Stimulated activated naive CD8-positive, alpha-beta T cell treated with anti-CD3 and anti-CD28 coated beads, Interleukin-15, amount 100 ng/mL, for 72 hours (primary cell): ENCODE data around the gene GRIK1.

Source experiments
- ATAC-seq: fragments of 150-1000 bp; cut with Tn5 transposase; 2 replicates; pipeline ENCODE4 v1.10.0; 2021; ENCODE audit warnings: mild to moderate bottlenecking, moderate library complexity
- DNase-seq, 2 donors: peaks; one replicate each; pipeline ENCODE4 v3.0.0; 2021 to 2022
- H3K27ac Mint-ChIP-seq, 2 donors: one replicate each; pipeline ENCODE4 v1.8.0; 2022; ENCODE audit warnings: mild to moderate bottlenecking in 2 of 2, mixed read lengths in 2 of 2, moderate library complexity in 2 of 2
- H3K27me3 Mint-ChIP-seq: one replicate; pipeline ENCODE4 v1.8.0; 2022; ENCODE audit warnings: mixed read lengths
- H3K4me1 Mint-ChIP-seq: one replicate; pipeline ENCODE4 v1.8.0; 2022; ENCODE audit warnings: mild to moderate bottlenecking, mixed read lengths
- H3K4me3 Mint-ChIP-seq, 2 donors: one replicate each; pipeline ENCODE4 v1.8.0; 2022; ENCODE audit warnings: mild to moderate bottlenecking in 2 of 2, mixed read lengths in 2 of 2, moderate library complexity in 1 of 2
- H3K9me3 Mint-ChIP-seq, 2 donors: one replicate each; pipeline ENCODE4 v1.8.0; 2022; ENCODE audit warnings: mixed read lengths in 2 of 2

The GRIK1 gene

DNA sequence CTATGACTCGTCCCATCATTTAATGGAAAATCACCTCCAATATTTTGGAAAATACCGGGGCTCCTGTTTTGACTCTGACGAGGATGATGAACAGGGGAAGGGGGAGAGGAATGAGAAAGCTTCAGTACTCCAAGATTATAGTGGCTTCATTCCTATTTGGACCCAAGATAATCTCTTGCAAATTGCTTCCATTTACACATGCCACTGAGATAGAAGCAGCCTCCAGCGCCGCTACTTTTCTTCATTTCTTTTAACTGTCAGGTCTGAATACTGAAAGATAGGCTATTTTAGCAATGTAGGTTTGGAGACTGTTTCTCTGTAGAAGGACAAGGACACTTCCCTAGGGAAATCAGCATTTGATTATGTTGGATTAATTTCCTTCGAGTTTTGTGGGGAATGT is 565 bp upstream of the GRIK1 start:
- no peak overlapping the region for H3K27ac Mint-ChIP-seq
- H3K9me3 Mint-ChIP-seq, result no peaks in the 10 kb centered on the region
- H3K4me1 Mint-ChIP-seq, result peaks cover 10% of the 10 kb centered on the region
- ATAC-seq, result no peak
- no peak for DNase-seq
- no peak overlapping the region for H3K4me3 Mint-ChIP-seq
- H3K27me3 Mint-ChIP-seq, result peaks cover 64% of the 10 kb centered on the region

DNA sequence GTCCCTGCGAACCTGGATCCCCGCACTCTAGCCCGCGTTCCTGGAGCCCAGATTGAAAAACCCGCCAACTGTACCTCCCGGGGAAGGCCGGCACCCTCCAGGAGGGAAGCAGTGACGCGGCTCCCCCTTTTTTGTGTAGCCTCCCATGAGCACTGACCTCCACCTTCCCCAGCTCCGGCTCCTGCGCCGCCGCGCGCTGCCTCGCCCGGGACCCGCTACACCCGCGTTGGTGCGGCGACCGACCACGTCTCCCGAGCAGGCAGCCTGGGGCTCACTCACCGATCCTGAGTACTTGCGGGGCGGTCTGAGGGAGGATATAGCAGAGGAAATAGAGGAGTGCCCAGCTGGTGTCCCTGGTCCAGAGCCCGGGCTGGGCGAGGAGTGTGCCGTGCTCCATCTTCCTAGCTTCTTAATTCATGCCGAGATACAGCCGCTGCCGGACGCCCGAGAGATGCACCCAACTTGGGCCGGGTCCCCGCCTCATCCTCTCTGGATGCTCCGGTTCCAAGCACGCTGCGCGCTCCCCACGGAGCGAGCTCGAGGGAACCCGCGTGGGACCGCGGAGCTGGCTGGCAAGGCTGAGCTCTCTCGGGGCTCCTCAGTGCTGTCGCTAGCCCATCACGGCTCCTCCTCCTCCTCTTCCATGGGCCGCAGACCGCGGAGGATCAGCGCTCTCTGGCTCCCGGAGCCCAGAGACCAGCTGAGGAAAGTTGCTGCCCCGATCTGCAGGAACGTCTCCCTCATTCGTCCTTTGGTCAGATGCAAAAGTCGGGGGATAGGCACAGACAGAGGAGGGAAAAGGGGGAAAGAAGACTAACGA is 482 bp downstream of the GRIK1 start:
- DNase-seq (no peak), ATAC-seq (no peak)
- Mint-ChIP-seq H3K4me1 (peaks cover 10% of the 10 kb centered on the region), H3K27ac (no peak overlapping the region), H3K27me3 (peaks cover 62% of the 10 kb centered on the region), H3K9me3 (no peaks in the 10 kb centered on the region), H3K4me3 (peak overlapping the region in 1 of 2 donors; percentile 38)

DNA sequence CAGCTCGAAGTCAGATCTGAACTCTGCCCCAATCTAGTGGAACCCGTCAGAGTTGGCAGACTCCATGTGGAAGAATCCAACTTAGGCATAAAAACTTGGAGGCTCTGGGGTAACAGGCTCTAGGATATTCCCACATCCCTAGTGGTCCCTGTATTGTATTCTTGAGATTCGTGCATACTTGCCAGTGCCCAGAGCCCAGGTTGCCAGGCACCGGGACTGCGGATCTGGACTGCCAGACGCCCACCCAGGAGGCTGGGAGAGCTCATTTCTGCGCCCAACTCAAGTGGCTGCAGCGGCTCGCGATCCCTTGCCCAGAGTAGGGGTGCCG is 1.1 kb downstream of the GRIK1 start:
- peaks cover 56% of the 10 kb centered on the region for H3K27me3 Mint-ChIP-seq

DNA sequence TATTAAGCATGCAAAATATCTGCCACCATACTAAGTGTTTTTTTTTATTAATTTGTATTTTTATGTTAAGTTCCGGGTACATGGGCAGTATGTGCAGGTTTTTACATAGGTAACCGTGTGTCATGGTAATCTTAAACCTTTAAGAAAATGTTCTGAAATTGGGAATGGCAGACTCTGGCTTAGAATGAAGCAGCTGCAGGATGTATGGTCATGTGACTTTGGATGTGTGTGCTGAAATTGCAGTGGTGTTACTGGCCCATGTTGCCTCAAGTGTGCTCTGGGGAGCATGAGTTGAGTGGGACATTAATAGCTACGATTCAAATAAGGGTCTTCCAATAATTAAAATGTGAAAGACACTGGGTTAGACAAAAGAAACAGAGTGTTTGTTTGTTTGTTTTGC is 6.7 kb downstream of the GRIK1 start:
- Mint-ChIP-seq H3K4me1 (no peaks in the 10 kb centered on the region), H3K27ac (no peak overlapping the region), H3K4me3 (no peak overlapping the region), H3K9me3 (no peaks in the 10 kb centered on the region), H3K27me3 (peaks cover 13% of the 10 kb centered on the region)
- DNase-seq (no peak), ATAC-seq (no peak)

More for the DNA sequence above, 1.1 kb downstream of the GRIK1 start:
- DNase-seq (no peak), ATAC-seq (no peak)
- H3K4me3 Mint-ChIP-seq, result no peak overlapping the region
- H3K9me3 Mint-ChIP-seq, result no peaks in the 10 kb centered on the region
- H3K27ac Mint-ChIP-seq, result no peak overlapping the region
- H3K4me1 Mint-ChIP-seq, result peaks cover 10% of the 10 kb centered on the region

DNA sequence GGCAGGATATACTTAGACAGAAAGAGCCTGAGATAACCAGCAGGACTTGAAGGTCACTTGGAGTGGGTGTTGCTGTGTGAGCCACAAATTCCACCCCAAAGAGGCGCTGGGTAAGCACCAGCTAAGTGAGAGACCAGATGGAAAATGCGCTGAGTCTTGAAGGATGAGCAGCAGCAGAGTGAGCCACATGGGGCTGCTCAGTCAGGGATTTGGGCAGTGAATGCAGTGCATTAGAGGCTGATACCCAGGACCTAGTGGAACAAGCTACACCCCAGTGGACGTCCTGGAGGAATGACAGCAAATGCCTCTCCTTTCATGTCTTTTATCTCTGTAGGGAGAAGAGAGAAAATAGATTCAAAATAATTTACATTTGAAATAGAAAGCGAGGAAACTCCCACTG is 11.3 kb downstream of the GRIK1 start:
- H3K9me3 Mint-ChIP-seq, result no peaks in the 10 kb centered on the region
- no peaks in the 10 kb centered on the region for H3K4me1 Mint-ChIP-seq
- DNase-seq (no peak), ATAC-seq (no peak)
- H3K4me3 Mint-ChIP-seq, result no peak overlapping the region
- no peaks in the 10 kb centered on the region for H3K27me3 Mint-ChIP-seq
- no peak overlapping the region for H3K27ac Mint-ChIP-seq

DNA sequence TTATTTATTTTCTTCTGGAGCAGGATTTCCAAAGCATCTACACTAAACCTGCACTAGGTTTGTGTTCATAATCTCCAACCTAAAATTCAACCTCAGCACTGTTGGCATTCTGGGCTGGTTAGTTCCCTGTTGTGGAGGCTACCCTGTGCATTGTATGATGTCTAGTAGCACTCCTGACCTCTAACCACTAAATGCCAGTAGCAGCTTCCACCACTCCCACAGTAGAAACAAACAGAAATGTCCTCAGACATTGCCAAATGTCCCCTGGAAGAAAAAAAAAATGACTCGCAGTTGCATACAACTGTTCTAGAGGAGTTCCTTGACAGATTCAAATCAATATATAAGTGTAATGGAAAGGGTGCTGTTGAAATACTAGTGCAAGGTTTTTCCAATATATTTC is 18.9 kb downstream of the GRIK1 start:
- Mint-ChIP-seq H3K9me3 (no peaks in the 10 kb centered on the region), H3K4me3 (no peak overlapping the region), H3K27ac (no peak overlapping the region), H3K27me3 (peaks cover 8% of the 10 kb centered on the region), H3K4me1 (no peaks in the 10 kb centered on the region)
- ATAC-seq, result no peak
- DNase-seq, result no peak

DNA sequence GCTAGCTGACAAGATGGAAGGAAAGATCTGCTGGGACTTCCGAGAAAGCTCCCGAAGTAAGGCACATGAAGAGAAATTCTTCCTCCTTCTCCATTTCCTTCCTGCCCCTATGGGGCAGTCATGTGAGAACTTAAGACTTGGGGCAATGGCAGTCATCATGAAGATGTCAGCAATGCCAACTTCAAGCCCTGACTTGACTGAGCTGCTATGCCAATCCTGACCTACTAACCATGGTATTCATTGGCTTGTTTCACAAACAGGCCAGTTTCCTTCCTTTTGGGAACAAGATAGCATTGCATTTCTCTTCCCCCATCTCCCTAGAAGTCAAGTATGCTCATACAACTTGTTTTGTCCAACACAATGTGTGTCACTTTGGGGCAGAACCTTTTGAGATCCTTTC is 25.5 kb downstream of the GRIK1 start:
- Mint-ChIP-seq H3K9me3 (peaks cover 0 to 9% of the 10 kb centered on the region in 2 donors), H3K4me3 (no peak overlapping the region)
- ATAC-seq, result no peak

DNA sequence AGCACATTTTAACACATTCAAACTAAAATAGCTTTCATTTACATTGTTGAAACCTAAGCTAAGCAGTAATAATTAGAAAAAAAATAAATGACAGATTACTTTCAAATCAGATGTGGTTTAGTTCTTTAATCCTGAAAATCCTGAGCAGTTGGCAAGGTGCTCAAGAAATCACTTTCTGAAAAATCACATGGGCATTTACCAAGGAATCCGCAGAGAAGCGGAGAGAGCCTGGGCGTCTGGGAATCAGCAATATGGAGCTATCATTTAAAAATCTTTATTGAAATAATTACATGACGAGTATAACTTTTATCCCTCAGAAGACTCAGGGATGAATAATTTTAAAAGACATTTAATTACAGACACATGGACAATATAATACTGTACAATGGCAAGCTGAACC is 30.2 kb downstream of the GRIK1 start:
- no peak for DNase-seq
- Mint-ChIP-seq H3K27me3 (peaks cover 6% of the 10 kb centered on the region), H3K27ac (no peak overlapping the region), H3K4me1 (no peaks in the 10 kb centered on the region), H3K4me3 (no peak overlapping the region), H3K9me3 (peaks cover 0 to 9% of the 10 kb centered on the region in 2 donors)
- no peak for ATAC-seq

More for the DNA sequence above, 25.5 kb downstream of the GRIK1 start:
- Mint-ChIP-seq H3K27ac (no peak overlapping the region), H3K27me3 (peaks cover 13% of the 10 kb centered on the region), H3K4me1 (no peaks in the 10 kb centered on the region)
- no peak for DNase-seq

DNA sequence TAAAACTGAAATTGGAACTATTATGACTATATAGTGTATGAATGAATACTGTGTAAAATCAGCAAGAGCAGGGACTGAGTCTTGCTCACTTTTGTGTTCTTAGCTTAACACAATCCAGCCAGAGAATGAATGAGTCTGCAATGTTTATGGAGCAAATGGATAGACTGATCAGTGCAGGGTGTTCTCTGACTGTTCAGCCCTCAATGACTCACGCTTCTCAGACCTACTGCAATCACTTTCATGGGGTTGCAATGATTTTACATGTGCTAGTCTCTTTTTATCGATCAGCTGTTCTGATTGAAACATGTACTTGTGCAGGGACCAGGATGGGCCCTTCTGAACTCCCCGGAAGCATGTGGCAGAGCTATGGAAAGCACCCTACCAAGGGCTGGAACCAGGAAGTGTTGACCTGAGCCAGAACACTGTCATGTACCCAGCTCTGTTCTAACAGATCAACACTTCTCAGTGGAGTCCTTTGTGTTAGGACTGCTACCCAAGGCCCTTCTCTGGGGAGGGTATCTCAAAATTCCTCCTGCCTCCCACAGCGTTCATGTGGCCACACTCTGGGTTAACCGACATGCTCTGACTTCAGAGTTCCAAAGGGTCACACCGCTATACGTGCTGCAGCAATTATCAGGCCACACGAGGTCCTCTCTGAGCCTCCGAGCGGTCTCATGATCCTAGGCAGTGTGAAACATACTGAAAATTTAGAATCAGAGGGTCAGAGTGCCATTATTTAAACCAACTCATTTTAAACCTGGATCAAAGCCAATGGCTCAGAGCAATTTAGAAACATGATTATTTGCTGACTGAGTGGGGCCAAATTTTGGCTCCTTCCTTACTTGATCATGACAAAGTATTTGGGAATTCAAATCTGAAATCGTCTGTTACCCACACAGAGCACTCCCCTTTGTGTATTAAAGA is 35.2 kb downstream of the GRIK1 start:
- no peaks in the 10 kb centered on the region for H3K4me1 Mint-ChIP-seq
- no peaks in the 10 kb centered on the region for H3K27me3 Mint-ChIP-seq
- ATAC-seq, result no peak
- no peak overlapping the region for H3K4me3 Mint-ChIP-seq
- H3K9me3 Mint-ChIP-seq, result no peaks in the 10 kb centered on the region
- DNase-seq, result no peak
- H3K27ac Mint-ChIP-seq, result no peak overlapping the region

DNA sequence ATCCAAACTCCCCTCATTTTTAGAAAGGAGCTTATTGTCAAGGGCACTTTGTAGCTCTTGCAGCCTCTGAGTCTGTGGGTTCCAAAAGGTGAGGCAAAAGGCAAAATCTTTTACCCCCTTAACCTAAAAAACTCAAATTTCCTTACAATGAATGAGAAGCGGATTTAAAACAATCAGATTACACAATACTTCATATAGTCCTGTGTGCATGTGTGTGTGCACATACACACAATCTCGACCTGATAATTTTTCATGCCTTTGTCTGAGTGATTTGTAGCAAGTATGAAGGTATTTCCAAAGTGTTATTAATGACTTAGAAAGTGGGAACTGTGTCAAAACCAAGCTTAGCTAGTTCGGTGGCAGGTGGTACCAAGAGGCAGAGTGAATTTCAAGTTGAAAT is 42.9 kb downstream of the GRIK1 start:
- Mint-ChIP-seq H3K27me3 (no peaks in the 10 kb centered on the region), H3K27ac (no peak overlapping the region), H3K9me3 (no peaks in the 10 kb centered on the region), H3K4me1 (no peaks in the 10 kb centered on the region), H3K4me3 (no peak overlapping the region)
- DNase-seq (no peak), ATAC-seq (no peak)

DNA sequence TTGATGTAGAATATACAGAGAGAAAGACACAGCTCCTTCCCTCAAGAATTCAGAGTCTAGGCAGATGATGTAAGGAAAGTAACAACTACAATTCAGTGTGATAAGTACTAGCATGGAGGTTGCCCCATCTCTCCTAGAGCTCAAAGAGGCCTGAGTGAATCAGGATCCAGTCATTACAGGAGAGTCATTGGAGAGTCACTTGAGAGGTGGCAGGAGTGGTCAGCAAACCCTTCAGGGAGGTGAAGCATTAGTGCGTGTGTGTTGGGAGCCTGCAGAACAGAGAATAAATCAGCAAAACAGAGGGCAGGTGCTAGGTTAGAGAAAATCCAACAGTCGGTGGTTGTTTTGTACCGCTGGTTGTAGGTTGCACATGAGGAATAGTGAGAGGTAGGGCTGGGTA is 46.1 kb downstream of the GRIK1 start:
- H3K4me3 Mint-ChIP-seq, result no peak overlapping the region
- H3K27ac Mint-ChIP-seq, result no peak overlapping the region
- no peak for ATAC-seq
- no peak for DNase-seq
- H3K9me3 Mint-ChIP-seq, result no peaks in the 10 kb centered on the region
- no peaks in the 10 kb centered on the region for H3K27me3 Mint-ChIP-seq
- no peaks in the 10 kb centered on the region for H3K4me1 Mint-ChIP-seq

DNA sequence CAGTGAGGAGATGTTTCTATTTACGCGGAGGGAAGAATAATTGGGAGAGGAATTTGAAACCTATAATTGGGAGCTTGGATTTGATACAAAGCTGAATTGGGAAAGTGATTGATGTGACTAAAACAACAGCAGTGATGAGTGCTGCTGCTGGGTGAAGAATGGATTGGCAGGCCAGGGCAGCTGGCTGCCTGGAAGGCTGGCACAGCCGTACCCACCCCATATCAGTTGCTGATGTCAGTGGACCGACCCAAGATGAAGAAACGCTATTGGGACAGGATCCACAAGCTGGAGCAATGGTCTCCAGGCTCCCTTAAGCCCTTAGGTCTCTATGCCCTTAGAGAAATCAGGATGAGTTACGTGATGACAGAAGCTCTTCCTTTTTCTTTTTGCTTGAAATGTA is 47.4 kb downstream of the GRIK1 start:
- Mint-ChIP-seq H3K27me3 (no peaks in the 10 kb centered on the region), H3K4me3 (no peak overlapping the region), H3K27ac (no peak overlapping the region), H3K4me1 (no peaks in the 10 kb centered on the region), H3K9me3 (no peaks in the 10 kb centered on the region)
- DNase-seq (no peak), ATAC-seq (no peak)

DNA sequence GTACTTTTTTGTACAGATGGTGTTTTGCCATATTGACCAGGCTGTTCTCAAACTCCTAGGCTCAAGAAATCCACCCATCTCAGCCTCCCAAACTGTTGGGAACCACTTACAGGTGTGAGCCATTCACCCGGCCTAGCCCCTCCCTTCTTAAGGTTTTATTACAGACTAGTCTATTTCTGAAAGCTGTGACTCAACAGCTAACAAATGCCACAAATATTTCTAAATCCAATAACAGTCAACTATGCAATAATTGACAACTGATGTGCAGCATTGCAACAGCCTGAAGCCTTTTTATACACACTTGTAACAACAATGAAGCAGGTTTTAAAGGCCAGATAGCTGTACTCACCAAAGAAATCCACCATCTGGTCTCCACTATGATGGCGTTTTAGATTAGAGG is 51.4 kb downstream of the GRIK1 start:
- H3K27me3 Mint-ChIP-seq, result no peaks in the 10 kb centered on the region
- no peaks in the 10 kb centered on the region for H3K4me1 Mint-ChIP-seq
- DNase-seq, result no peak
- H3K27ac Mint-ChIP-seq, result no peak overlapping the region
- H3K9me3 Mint-ChIP-seq, result no peaks in the 10 kb centered on the region
- ATAC-seq, result no peak
- no peak overlapping the region for H3K4me3 Mint-ChIP-seq

DNA sequence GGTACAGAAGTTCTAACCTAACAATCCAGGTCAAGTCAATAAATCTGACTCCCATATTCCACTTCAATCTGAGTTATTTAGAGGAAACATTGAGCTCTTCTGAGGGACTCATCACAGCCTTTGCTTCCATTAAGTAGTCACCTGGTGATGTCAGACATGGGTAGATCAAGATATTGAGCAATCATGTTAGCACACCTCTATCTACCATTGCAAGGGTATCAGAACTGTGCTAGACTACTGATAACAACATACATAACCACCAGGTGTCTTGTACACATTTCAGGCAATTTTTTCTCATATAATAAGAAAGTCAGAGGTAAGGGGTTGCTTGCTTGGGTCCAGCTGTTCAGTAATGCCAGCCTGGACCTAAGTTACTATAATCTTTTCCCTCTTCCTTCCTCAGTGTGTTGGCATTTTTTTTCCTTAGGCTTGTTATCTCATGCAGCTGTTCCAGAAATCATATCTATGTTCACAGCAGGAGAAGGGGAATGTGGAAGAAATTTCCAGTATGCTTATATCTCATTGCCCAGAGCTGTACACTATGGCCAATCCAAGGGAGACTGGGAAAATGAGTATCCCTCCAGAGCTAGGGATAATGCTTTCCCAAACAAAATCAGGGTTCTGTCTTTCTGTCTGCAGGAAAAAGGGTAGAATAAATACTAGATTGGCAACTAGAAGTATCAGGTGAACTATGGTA is 52.3 kb downstream of the GRIK1 start:
- Mint-ChIP-seq H3K4me1 (no peaks in the 10 kb centered on the region), H3K9me3 (no peaks in the 10 kb centered on the region), H3K4me3 (no peak overlapping the region), H3K27ac (no peak overlapping the region), H3K27me3 (no peaks in the 10 kb centered on the region)
- ATAC-seq (no peak), DNase-seq (no peak)

DNA sequence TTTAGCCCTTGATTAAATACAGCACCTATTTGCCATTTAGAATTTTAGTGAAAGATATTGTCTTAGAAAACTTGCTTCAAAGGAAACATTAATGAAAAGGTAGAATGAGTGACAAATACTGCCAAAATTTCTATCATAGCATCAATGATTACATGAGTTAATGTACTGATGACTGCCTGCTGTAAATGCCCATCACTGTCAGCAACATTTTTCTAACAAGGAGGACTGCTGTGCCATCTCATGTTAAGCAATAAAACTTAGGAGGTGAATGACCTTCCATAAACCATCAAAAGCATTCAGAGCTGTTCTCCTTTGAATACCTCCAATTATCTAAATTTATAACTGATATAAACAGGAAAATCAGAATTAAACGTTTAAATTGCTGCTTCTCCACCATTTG is 54.3 kb downstream of the GRIK1 start:
- DNase-seq, result no peak
- no peaks in the 10 kb centered on the region for H3K27me3 Mint-ChIP-seq
- no peak overlapping the region for H3K4me3 Mint-ChIP-seq
- no peaks in the 10 kb centered on the region for H3K4me1 Mint-ChIP-seq
- H3K27ac Mint-ChIP-seq, result no peak overlapping the region
- no peak for ATAC-seq
- H3K9me3 Mint-ChIP-seq, result no peaks in the 10 kb centered on the region

DNA sequence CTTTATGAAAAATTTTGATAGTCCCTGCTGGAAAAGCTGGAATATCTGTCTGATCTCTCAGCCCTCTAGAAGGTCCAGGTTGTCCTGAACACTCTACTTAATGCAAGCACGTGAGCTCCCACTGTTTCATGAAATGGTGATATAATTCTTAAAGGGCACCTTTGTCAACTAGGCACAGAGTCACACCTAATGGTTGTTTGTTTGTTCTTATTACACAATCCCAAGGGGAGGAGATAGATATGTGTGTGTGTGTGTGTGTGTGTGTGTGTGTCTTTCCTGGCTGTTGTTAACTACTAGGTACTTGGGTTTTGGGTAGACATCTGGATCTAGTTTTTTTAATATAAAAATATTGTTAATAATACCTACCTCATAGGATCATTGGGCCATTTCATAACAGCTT is 63.9 kb downstream of the GRIK1 start:
- no peak for DNase-seq
- Mint-ChIP-seq H3K27ac (no peak overlapping the region), H3K27me3 (no peaks in the 10 kb centered on the region), H3K9me3 (no peaks in the 10 kb centered on the region), H3K4me1 (no peaks in the 10 kb centered on the region), H3K4me3 (no peak overlapping the region)
- no peak for ATAC-seq
